IMR-90 (cell line): ENCODE results near the gene KRT80. TPM values are rescaled to one million over a fixed set of nuclear protein-coding genes. Genes with fewer than 3 reads are reported as not detected.

ENCODE experiments used
- ATAC-seq: fragments of 200-7000 bp; cut with Tn5 transposase; 2 replicates; pipeline ENCODE4 v1.9.1; 2020; ENCODE audit warnings: low read depth, mild to moderate bottlenecking, moderate library complexity
- BruUV-seq: library from RNA; stranded (reverse); fragments of 400-500 nt; replicated peaks from 2 replicates; lab custom pipeline; 2021; lab: Mats Ljungman, UMichigan
- CTCF ChIA-PET: fragments of 300-600 bp; formaldehyde crosslinking; extraction: SDS; loops from one replicate; lab custom pipeline; 2021; ENCODE audit warnings: antibody characterized with exemption; lab: Yijun Ruan, JAX
- POLR2A ChIA-PET: fragments of 300-600 bp; sonication (Branson Sonifier 250); formaldehyde crosslinking; loops from one replicate; lab custom pipeline; 2022; ENCODE audit warnings: antibody characterized with exemption; ENCODE audit not compliant: unreplicated experiment; lab: Charles Lee
- DNase-seq: peaks from one replicate; pipeline ENCODE4 v3.0.0; 2013
- H2AFZ ChIP-seq: replicated peaks from 2 replicates; pipeline ENCODE3; 2013; ENCODE audit warnings: low read length, mild to moderate bottlenecking; ENCODE audit not compliant: poor library complexity
- H2AK5ac ChIP-seq: 2 replicates; pipeline ENCODE4 v1.6.1; 2013; ENCODE audit warnings: low read depth, low read length, inconsistent platforms
- H2AK9ac ChIP-seq: replicated peaks from 2 replicates; pipeline ENCODE3; 2013; ENCODE audit warnings: mild to moderate bottlenecking, low read depth, low read length, moderate library complexity; ENCODE audit not compliant: poor library complexity
- H2BK120ac ChIP-seq: 2 replicates; pipeline ENCODE4 v1.6.1; 2013; ENCODE audit warnings: low read depth, low read length, inconsistent platforms
- H2BK15ac ChIP-seq: 3 replicates; pipeline ENCODE4 v1.6.1; 2013; ENCODE audit warnings: low read depth, low read length, inconsistent platforms
- H2BK20ac ChIP-seq: 2 replicates; pipeline ENCODE4 v1.6.1; 2013; ENCODE audit warnings: low read depth, mild to moderate bottlenecking, inconsistent platforms, low read length, moderate library complexity
- H2BK5ac ChIP-seq: 2 replicates; pipeline ENCODE4 v1.6.1; 2013; ENCODE audit warnings: mild to moderate bottlenecking, low read depth, low read length, inconsistent platforms; ENCODE audit not compliant: poor library complexity, severe bottlenecking
- H3K14ac ChIP-seq: replicated peaks from 2 replicates; pipeline ENCODE4 v1.6.1; 2013; ENCODE audit warnings: low read depth, low read length, inconsistent platforms
- H3K18ac ChIP-seq: 2 replicates; pipeline ENCODE4 v1.6.1; 2013; ENCODE audit warnings: low read depth, low read length, control low read depth
- H3K23ac ChIP-seq: 2 replicates; pipeline ENCODE4 v1.6.1; 2013; ENCODE audit warnings: low read depth, low read length, inconsistent platforms
- H3K27ac ChIP-seq: 2 replicates; pipeline ENCODE4 v1.5.1; 2013; ENCODE audit warnings: mild to moderate bottlenecking, control low read depth, low read length; ENCODE audit not compliant: insufficient read depth
- H3K27me3 ChIP-seq: 2 replicates; pipeline ENCODE4 v1.6.1; 2013; ENCODE audit warnings: low read length; ENCODE audit not compliant: control insufficient read depth, insufficient read depth
- H3K36me3 ChIP-seq: 2 replicates; pipeline ENCODE4 v1.6.1; 2013; ENCODE audit warnings: low read length, mixed read lengths; ENCODE audit not compliant: control insufficient read depth, insufficient read depth
- H3K4ac ChIP-seq: 2 replicates; pipeline ENCODE4 v1.6.1; 2013; ENCODE audit warnings: low read depth, low read length, inconsistent platforms
- H3K4me1 ChIP-seq: 2 replicates; pipeline ENCODE4 v1.6.1; 2013; ENCODE audit warnings: low read length, mixed read lengths; ENCODE audit not compliant: control insufficient read depth, insufficient read depth
- H3K4me2 ChIP-seq: 2 replicates; pipeline ENCODE4 v1.6.1; 2013; ENCODE audit warnings: low read depth, mild to moderate bottlenecking, control low read depth, low read length, moderate library complexity
- H3K4me3 ChIP-seq: 2 replicates; pipeline ENCODE4 v1.5.1; 2013; ENCODE audit warnings: low read depth, mild to moderate bottlenecking, control low read depth, low read length, moderate library complexity; ENCODE audit not compliant: insufficient read depth
- H3K56ac ChIP-seq: 2 replicates; pipeline ENCODE4 v1.6.1; 2013; ENCODE audit warnings: low read length, inconsistent platforms; ENCODE audit not compliant: insufficient read depth; ENCODE audit errors: extremely low read depth
- H3K79me1 ChIP-seq, 2 experiments: 2 replicates each; pipeline ENCODE4 v1.6.1; 2013; ENCODE audit warnings: low read length in 2 of 2, inconsistent platforms in 1 of 2, low read depth in 1 of 2
- H3K9ac ChIP-seq: 2 replicates; pipeline ENCODE4 v1.6.1; 2013; ENCODE audit warnings: low read depth, low read length, control low read depth
- H3K9me1 ChIP-seq: 2 replicates; pipeline ENCODE4 v1.6.1; 2013; ENCODE audit warnings: low read length, inconsistent platforms; ENCODE audit not compliant: insufficient read depth
- H3K9me3 ChIP-seq: 2 replicates; pipeline ENCODE4 v1.6.1; 2013; ENCODE audit warnings: low read length; ENCODE audit not compliant: control insufficient read depth, insufficient read depth
- H4K20me1 ChIP-seq: 2 replicates; pipeline ENCODE4 v1.6.1; 2013; ENCODE audit warnings: low read length, inconsistent platforms; ENCODE audit not compliant: insufficient read depth
- H4K5ac ChIP-seq: 2 replicates; pipeline ENCODE4 v1.6.1; 2013; ENCODE audit warnings: mild to moderate bottlenecking, low read depth, low read length, control low read depth
- H4K8ac ChIP-seq, 2 experiments: 2 replicates each; pipeline ENCODE4 v1.6.1; 2013; ENCODE audit warnings: low read depth in 2 of 2, low read length in 2 of 2, control low read depth in 1 of 2, inconsistent platforms in 1 of 2
- H4K91ac ChIP-seq: 2 replicates; pipeline ENCODE4 v1.6.1; 2013; ENCODE audit warnings: low read depth, low read length, inconsistent platforms; ENCODE audit not compliant: insufficient read depth
- BHLHE40 ChIP-seq: fragments of 150-350 bp; IDR thresholded peaks from 2 replicates; pipeline ENCODE4 v1.6.1; 2016; ENCODE audit warnings: mild to moderate bottlenecking, low read depth, low read length
- CHD1 ChIP-seq: IDR thresholded peaks from 2 replicates; pipeline ENCODE4 v1.6.1; 2012; ENCODE audit warnings: low read depth, low read length, improper control_type of control experiment
- CTCF ChIP-seq: conservative IDR thresholded peaks from 2 replicates; pipeline ENCODE4 v1.5.1; 2012; ENCODE audit warnings: mild to moderate bottlenecking, low read depth, low read length, improper control_type of control experiment
- FOS ChIP-seq: fragments of 150-350 bp; IDR thresholded peaks from 2 replicates; pipeline ENCODE4 v1.6.1; 2016; ENCODE audit warnings: low read depth, low read length
- MAZ ChIP-seq: IDR thresholded peaks from 2 replicates; pipeline ENCODE4 v1.6.1; 2012; ENCODE audit warnings: low read depth, mild to moderate bottlenecking, low read length, improper control_type of control experiment, moderate library complexity, borderline replicate concordance
- POLR2A ChIP-seq: IDR thresholded peaks from 2 replicates; pipeline ENCODE4 v1.6.1; 2012; ENCODE audit warnings: mild to moderate bottlenecking, low read depth, low read length
- WGBS, 2 experiments: methylation state at CpG; one replicate each; pipeline versions ENCODE4 v1.1.5 to v1.1.7; 2013; ENCODE audit warnings: missing lambda C conversion rate in 2 of 2; ENCODE audit not compliant: insufficient read length in 1 of 2; ENCODE audit errors: extremely low coverage in 2 of 2; 5-methylcytosine and 5-hydroxymethylcytosine counted together
- dilution Hi-C: fragments of 300-500 bp; cut with HindIII; formaldehyde crosslinking; loops from one replicate; pipeline ENCODE4 v1.14.3; 2018; ENCODE audit warnings: low sequenced_read_pairs; ENCODE audit not compliant: unreplicated experiment
- in situ Hi-C: fragments of 300-500 bp; cut with MboI; formaldehyde crosslinking; loops from 3 replicates; pipeline ENCODE4 v1.14.3; 2019; ENCODE audit warnings: low sequenced_read_pairs, inconsistent platforms, mixed read lengths
- intact Hi-C: fragments of 100-400 bp; cut with micrococcal nuclease; formaldehyde crosslinking; loops from 2 replicates; pipeline ENCODE4 v1.10.0; 2022
- polyA plus RNA-seq, 3 experiments: library from polyadenylated mRNA; depleted of rRNA; stranded (reverse); fragments of >200 nt; gene quantifications; 2 replicates each; pipeline ENCODE4 v1.2.3, GENCODE V29; 2012; ENCODE audit warnings: low replicate concordance in 1 of 3
- total RNA-seq: library from RNA; depleted of rRNA; stranded (reverse); fragments of >200 nt; gene quantifications from 2 replicates; pipeline ENCODE4 v1.2.3, GENCODE V29; 2012

The KRT80 gene
- total and polyA plus RNA-seq, 2 of the 4 experiments (the other 2 are of a cell fraction) = 0.54 to 3.4 TPM

GRCh38 chr12:52204095-52204930 is 12.5 kb upstream of the KRT80 start:
- POLR2A ChIA-PET = no interaction called here
- H4K8ac ChIP-seq = peak overlapping the region; percentile 26 to 31; a peak in 2 of 4 replicates
- H2BK15ac ChIP-seq = peak overlapping the region; percentile 73; the same call in 2 of the 3 replicates
- no peak overlapping the region for H4K5ac ChIP-seq
- peak overlapping the region; percentile 93 for H2BK20ac ChIP-seq
- H2BK120ac ChIP-seq = peak overlapping the region; percentile 97
- no peaks in the 10 kb centered on the region for H3K27me3 ChIP-seq
- H2AFZ ChIP-seq = no peak overlapping the region
- no peak overlapping the region for H3K14ac ChIP-seq
- peak overlapping the region; percentile 98; the same call in 1 of the 2 replicates for H3K4ac ChIP-seq
- peak overlapping the region; percentile 54; the same call in 1 of the 2 replicates for H2AK5ac ChIP-seq
- dilution Hi-C loops (no loop called here), intact Hi-C loops (no loop called here), in situ Hi-C loops (no loop called here)
- no peak overlapping the region for H3K18ac ChIP-seq
- peaks cover 32% of the 10 kb centered on the region for H3K4me1 ChIP-seq
- peaks cover 28% of the 10 kb centered on the region for H3K9me1 ChIP-seq
- peak overlapping the region; percentile 70 for H2AK9ac ChIP-seq
- H4K20me1 ChIP-seq = no peaks in the 10 kb centered on the region
- H2BK5ac ChIP-seq = peak overlapping the region; percentile 62
- H3K4me2 ChIP-seq = no peak overlapping the region
- ATAC-seq (peak; percentile 75), DNase-seq (peak; percentile 81)
- no peak overlapping the region for H3K56ac ChIP-seq
- no peak overlapping the region for H3K9ac ChIP-seq
- whole genome bisulfite sequencing, 2 experiments = 22% methylated on average over 1 of the region's 18 CpGs; no CpG with 5 or more reads in 1 of the 2 experiments
- no peak overlapping the region; the same call in 1 of the 2 replicates for H3K27ac ChIP-seq
- H3K79me1 ChIP-seq = peaks cover 0 to 4% of the 10 kb centered on the region in 2 experiments; a peak in 1 of 4 replicates
- CTCF ChIA-PET = interaction anchor here (0.6 kb wide), 1 partner anchor 17 kb away, joined by 3 read pairs; no protein-coding TSS in a partner anchor
- TF ChIP-seq BHLHE40 (peak; percentile 39; the same call in 1 of the 2 replicates), FOS (peak; percentile 85), CHD1 (0 out of 2 replicates have a peak, but pooled peaks have one; percentile 3), CTCF (no peak), MAZ (peak; percentile 41; the same call in 1 of the 2 replicates), POLR2A (no peak)
- peak overlapping the region; percentile 96 for H4K91ac ChIP-seq
- no peak overlapping the region for H3K4me3 ChIP-seq
- BruUV-seq = no TSS peak
- H3K36me3 ChIP-seq = no peaks in the 10 kb centered on the region
- H3K23ac ChIP-seq = no peak overlapping the region
- H3K9me3 ChIP-seq = no peaks in the 10 kb centered on the region
